Central memory CD8-positive, alpha-beta T cell (primary cell): ENCODE results near the gene C10orf95.

Source experiments
- ATAC-seq: fragments of 150-1000 bp; cut with Tn5 transposase; replicated peaks from 2 replicates; pipeline ENCODE4 v1.10.0; 2022; ENCODE audit warnings: mild to moderate bottlenecking, moderate FRiP score, moderate number of reproducible peaks; ENCODE audit not compliant: poor library complexity, severe bottlenecking; ENCODE audit errors: extremely low read depth
- DNase-seq, 2 donors: peaks; one replicate each; pipeline ENCODE4 v3.0.0; 2021; ENCODE audit warnings: low spot score in 2 of 2
- H3K27ac Mint-ChIP-seq: one replicate; pipeline ENCODE4 v1.8.0; 2022; ENCODE audit warnings: low read depth, mild to moderate bottlenecking, moderate library complexity, mixed read lengths
- H3K27me3 Mint-ChIP-seq: one replicate; pipeline ENCODE4 v1.8.0; 2022; ENCODE audit warnings: mixed read lengths
- H3K36me3 Mint-ChIP-seq: one replicate; pipeline ENCODE4 v1.8.0; 2022; ENCODE audit warnings: mild to moderate bottlenecking, moderate library complexity, mixed read lengths; ENCODE audit not compliant: insufficient read depth
- H3K4me1 Mint-ChIP-seq: one replicate; pipeline ENCODE4 v1.8.0; 2022; ENCODE audit warnings: mixed read lengths
- H3K4me3 Mint-ChIP-seq: one replicate; pipeline ENCODE4 v1.8.0; 2022; ENCODE audit warnings: mild to moderate bottlenecking, moderate library complexity, mixed read lengths
- H3K9me3 Mint-ChIP-seq: one replicate; pipeline ENCODE4 v1.8.0; 2022; ENCODE audit warnings: mixed read lengths

Gene C10orf95

DNA sequence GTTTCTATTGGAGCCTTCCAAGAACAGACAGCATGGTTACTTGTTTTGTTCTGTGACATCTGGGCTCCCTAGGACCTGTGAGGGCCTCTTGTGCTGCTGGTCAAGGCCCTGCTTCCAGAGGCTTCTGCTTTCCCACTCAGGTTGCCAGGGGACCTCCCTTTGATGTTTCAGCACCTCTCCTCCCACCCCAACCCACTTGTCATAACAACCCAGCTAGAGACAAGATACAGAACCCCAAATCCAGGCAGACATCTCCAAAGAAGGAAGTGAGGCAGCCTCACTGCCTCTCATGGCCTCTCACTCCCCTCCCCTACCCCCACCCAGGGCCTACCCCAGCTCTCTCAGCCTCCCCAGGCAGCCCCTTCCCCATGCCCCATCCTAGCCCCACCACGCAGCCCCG lies 44.5 kb downstream of the C10orf95 start:
- Mint-ChIP-seq H3K4me3 (peak overlapping the region; percentile 27), H3K4me1 (peaks cover 22% of the 10 kb centered on the region), H3K27me3 (peaks cover 43% of the 10 kb centered on the region), H3K27ac (peak overlapping the region; percentile 67), H3K9me3 (no peaks in the 10 kb centered on the region), H3K36me3 (peaks cover 35% of the 10 kb centered on the region)
- DNase-seq = no peak
- no peak for ATAC-seq

DNA sequence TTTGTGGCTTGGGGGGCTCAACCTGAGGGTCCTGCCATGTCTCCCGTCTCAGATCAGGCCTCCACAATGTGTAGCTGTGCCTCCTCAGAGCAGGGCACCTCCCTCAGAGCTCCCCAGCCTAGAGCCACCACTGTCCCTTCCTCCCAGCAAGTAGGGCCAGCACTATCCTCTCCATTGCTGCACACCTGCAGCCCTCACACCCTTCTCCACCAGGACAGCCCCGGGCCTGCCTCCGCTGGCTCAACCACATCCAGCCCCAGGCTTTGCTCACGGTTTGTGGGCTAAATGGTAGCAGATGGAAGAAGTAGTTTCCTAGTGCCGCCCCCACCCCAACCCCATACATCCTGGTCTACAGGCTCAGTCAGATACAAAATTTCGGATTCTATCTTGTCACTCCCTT lies 45.7 kb downstream of the C10orf95 start:
- peaks cover 35% of the 10 kb centered on the region for H3K36me3 Mint-ChIP-seq
- no peaks in the 10 kb centered on the region for H3K9me3 Mint-ChIP-seq
- ATAC-seq (no peak), DNase-seq (no peak)
- H3K27me3 Mint-ChIP-seq = peaks cover 32% of the 10 kb centered on the region
- no peak overlapping the region for H3K4me3 Mint-ChIP-seq
- H3K4me1 Mint-ChIP-seq = peaks cover 16% of the 10 kb centered on the region
- peak overlapping the region; percentile 68 for H3K27ac Mint-ChIP-seq

DNA sequence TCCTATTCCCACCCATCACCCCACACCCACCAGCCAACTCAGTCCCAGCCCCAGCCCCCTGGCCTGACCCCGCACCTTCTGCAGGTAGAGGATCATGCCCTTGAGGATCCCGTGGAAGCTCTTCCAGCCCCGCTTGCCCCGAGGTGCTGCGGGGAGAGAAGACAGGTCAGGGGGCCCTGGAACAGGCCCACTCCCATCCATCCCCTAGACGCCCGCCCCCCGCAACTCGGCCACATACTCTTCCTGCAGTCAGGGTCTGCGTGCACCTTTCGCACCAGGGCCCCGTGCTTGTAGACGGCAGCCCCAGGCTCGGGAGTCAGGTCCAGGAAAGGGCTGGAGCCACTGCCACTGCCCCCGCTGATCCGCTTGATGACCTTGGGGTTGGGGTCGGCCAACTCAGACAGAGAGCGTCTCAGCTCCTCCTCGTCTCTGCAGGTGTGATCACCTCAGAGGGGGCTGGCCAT lies 46.2 kb downstream of the C10orf95 start:
- Mint-ChIP-seq H3K9me3 (no peaks in the 10 kb centered on the region), H3K36me3 (peaks cover 37% of the 10 kb centered on the region), H3K27ac (peak overlapping the region; percentile 68), H3K4me1 (peaks cover 16% of the 10 kb centered on the region), H3K27me3 (peaks cover 29% of the 10 kb centered on the region), H3K4me3 (no peak overlapping the region)
- DNase-seq (no peak), ATAC-seq (no peak)

DNA sequence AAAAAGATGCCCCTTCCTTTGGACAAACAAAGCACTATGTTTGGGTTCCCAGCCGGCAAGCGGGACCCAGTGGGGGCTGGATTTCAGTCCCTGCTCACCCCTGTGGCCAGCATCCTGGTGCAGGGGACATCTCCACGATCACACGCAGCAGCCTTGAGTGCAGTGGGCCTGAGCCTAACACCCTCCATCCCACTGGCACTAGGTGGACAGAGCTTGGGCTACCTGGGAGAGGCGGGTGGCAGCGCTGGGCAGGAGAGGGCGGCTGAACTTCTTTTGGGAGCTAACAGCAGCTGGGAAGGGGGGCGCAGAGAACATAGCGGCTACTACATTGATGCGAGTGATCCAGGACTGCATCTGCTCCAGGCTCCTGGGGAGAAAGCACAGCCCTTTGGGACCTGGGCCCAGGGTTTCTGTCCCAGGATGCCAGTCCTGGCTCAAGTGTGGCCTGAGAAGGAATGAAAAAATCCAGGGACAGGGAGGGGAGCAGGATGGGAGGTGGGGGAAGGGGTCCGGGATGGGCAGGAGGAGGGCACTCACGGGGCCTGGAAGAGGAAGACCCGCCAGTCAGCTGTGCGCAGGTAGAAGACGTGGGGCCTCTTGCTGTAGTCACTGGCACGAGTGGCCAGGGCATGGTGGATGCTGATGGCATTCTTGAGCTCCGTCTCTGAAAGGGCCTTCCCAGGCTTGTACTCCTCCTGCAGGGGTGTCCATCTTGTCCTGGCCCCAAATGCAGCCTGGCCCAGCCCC lies 46.8 kb downstream of the C10orf95 start:
- no peak overlapping the region for H3K4me3 Mint-ChIP-seq
- DNase-seq (no peak), ATAC-seq (no peak)
- no peaks in the 10 kb centered on the region for H3K9me3 Mint-ChIP-seq
- H3K4me1 Mint-ChIP-seq = peaks cover 10% of the 10 kb centered on the region
- peaks cover 23% of the 10 kb centered on the region for H3K27me3 Mint-ChIP-seq
- peak overlapping the region; percentile 68 for H3K27ac Mint-ChIP-seq
- peaks cover 41% of the 10 kb centered on the region for H3K36me3 Mint-ChIP-seq

DNA sequence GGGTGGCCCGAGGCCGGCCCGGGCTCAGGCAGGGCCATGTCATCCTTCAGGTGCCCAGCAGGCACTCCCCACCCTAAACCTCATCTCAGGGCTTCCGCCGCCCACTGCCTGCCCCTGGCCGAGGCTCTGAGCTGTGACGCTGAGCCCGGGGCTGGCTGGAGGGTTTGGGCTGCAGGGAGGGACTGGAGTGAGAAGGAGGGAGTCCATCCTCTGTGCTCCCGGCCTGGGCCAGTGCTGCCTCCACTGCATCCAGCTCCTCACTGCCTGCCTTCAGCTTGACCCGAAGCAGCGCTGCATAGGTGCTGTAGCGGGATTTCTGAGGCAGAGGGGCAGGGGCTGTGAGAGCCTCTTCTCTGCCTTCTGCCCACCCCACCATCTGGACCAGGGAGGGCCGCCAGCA lies 48.2 kb downstream of the C10orf95 start:
- no peak overlapping the region for H3K4me3 Mint-ChIP-seq
- H3K27ac Mint-ChIP-seq = no peak overlapping the region
- H3K4me1 Mint-ChIP-seq = peaks cover 8% of the 10 kb centered on the region

DNA sequence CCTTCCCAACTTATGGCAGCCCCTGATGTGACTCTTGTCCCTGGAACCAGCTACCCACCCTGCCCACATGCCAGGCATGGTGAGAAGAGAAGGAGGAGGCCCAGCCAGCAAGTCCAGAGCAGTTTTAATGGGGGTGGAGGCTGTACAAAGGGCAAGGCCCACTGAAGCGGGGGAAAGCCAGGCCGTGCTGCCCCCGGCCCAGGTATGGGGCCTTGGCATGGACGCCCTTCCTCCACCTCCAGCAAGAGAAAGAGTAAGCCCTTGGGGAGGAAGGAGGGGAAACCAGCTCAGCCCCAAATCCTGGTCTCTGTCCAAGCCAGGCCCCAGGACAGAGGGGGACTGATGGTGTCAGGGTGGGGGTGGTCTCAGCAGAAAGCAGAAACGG lies 48.8 kb downstream of the C10orf95 start:
- DNase-seq (no peak), ATAC-seq (no peak)
- Mint-ChIP-seq H3K36me3 (peaks cover 43% of the 10 kb centered on the region), H3K27ac (no peak overlapping the region), H3K4me3 (no peak overlapping the region), H3K4me1 (peaks cover 8% of the 10 kb centered on the region), H3K9me3 (no peaks in the 10 kb centered on the region), H3K27me3 (peaks cover 4% of the 10 kb centered on the region)

More for the DNA sequence above, 48.2 kb downstream of the C10orf95 start:
- Mint-ChIP-seq H3K9me3 (no peaks in the 10 kb centered on the region), H3K27me3 (peaks cover 10% of the 10 kb centered on the region), H3K36me3 (peaks cover 44% of the 10 kb centered on the region)
- no peak for ATAC-seq
- DNase-seq = no peak

DNA sequence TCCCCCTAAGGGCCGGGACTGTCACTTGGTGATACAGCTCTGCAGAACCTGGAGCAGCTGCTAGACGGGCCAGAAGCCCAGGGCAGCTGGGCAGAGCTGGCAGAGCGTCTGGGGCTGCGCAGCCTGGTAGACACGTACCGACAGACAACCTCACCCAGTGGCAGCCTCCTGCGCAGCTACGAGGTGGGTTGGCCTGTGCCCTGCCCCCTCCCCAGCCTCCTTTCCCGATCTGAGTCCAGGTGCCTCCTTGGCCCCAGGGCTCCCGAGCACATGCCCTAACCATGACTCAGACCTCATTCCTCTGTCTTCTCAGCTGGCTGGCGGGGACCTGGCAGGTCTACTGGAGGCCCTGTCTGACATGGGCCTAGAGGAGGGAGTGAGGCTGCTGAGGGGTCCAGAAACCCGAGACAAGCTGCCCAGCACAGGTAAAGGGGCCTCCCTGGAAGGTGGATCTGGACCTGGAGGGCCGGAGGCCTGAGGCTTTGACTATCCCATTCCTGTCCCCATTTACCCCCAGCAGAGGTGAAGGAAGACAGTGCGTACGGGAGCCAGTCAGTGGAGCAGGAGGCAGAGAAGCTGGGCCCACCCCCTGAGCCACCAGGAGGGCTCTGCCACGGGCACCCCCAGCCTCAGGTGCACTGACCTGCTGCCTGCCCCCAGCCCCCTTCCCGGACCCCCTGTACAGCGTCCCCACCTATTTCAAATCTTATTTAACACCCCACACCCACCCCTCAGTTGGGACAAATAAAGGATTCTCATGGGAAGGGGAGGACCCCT lies 49.4 kb downstream of the C10orf95 start:
- DNase-seq = no peak
- no peak for ATAC-seq
- H3K27ac Mint-ChIP-seq = no peak overlapping the region
- peaks cover 10% of the 10 kb centered on the region for H3K4me1 Mint-ChIP-seq
- H3K27me3 Mint-ChIP-seq = no peaks in the 10 kb centered on the region
- H3K9me3 Mint-ChIP-seq = no peaks in the 10 kb centered on the region
- peak overlapping the region; percentile 20 for H3K4me3 Mint-ChIP-seq
- peaks cover 44% of the 10 kb centered on the region for H3K36me3 Mint-ChIP-seq

DNA sequence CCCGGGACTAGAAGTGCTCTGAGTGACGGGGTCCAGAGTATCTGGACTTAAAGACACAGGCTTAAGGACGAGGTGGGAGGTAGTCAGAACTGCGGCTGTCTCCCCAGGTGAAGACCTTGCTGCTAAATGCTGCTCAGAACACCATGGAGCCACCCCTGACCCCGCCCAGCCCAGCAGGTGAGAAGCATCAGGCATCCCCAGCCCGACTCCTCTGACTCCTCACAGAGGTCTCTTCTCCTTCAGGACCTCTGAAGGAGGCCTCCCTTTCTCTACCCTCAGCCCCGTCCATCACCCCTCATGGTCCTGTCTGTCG lies 50.0 kb downstream of the C10orf95 start:
- H3K9me3 Mint-ChIP-seq = no peaks in the 10 kb centered on the region
- no peaks in the 10 kb centered on the region for H3K27me3 Mint-ChIP-seq
- DNase-seq = no peak
- peaks cover 17% of the 10 kb centered on the region for H3K4me1 Mint-ChIP-seq
- H3K27ac Mint-ChIP-seq = no peak overlapping the region
- peaks cover 47% of the 10 kb centered on the region for H3K36me3 Mint-ChIP-seq
- H3K4me3 Mint-ChIP-seq = peak overlapping the region; percentile 43
- ATAC-seq = no peak

DNA sequence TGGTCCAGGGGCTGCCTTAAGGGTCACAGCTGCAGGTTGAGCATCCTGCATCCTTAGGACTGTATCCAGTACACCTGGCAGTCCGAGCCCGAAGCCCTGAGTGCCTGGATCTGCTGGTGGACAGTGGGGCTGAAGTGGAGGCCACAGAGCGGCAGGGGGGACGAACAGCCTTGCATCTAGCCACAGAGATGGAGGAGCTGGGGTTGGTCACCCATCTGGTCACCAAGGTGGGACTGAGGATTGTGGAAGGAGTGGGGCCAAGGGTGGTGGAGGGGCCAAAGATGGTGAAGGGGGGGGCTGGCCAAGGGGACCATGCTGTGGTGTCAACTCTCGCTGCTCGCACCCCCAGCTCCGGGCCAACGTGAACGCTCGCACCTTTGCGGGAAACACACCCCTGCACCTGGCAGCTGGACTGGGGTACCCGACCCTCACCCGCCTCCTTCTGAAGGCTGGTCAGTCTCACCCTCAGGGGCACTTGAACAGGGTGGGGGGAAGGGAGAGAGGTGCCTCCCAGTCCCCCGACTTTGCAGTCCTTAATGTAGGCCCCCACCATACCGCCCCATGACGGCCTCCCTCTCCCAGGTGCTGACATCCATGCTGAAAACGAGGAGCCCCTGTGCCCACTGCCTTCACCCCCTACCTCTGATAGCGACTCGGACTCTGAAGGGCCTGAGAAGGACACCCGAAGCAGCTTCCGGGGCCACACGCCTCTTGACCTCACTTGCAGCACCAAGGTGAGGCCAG lies 50.6 kb downstream of the C10orf95 start:
- Mint-ChIP-seq H3K27ac (no peak overlapping the region), H3K27me3 (no peaks in the 10 kb centered on the region), H3K4me1 (peaks cover 20% of the 10 kb centered on the region), H3K4me3 (peak overlapping the region; percentile 43), H3K36me3 (peaks cover 49% of the 10 kb centered on the region), H3K9me3 (no peaks in the 10 kb centered on the region)
- ATAC-seq = no peak
- DNase-seq = no peak

DNA sequence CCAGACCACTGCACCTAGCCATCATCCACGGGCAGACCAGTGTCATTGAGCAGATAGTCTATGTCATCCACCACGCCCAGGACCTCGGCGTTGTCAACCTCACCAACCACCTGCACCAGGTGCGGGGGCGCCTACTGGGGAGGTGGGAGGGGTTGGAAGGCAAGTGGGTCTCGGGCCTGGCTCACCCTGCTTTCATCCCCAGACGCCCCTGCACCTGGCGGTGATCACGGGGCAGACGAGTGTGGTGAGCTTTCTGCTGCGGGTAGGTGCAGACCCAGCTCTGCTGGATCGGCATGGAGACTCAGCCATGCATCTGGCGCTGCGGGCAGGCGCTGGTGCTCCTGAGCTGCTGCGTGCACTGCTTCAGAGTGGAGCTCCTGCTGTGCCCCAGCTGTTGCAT lies 51.3 kb downstream of the C10orf95 start:
- Mint-ChIP-seq H3K27ac (peak overlapping the region; percentile 93), H3K36me3 (peaks cover 48% of the 10 kb centered on the region)
- DNase-seq = no peak

More for the DNA sequence above, 51.3 kb downstream of the C10orf95 start:
- no peak for ATAC-seq
- Mint-ChIP-seq H3K4me1 (peaks cover 20% of the 10 kb centered on the region), H3K27me3 (no peaks in the 10 kb centered on the region), H3K4me3 (peak overlapping the region; percentile 77), H3K9me3 (no peaks in the 10 kb centered on the region)
